ENCODE results near the gene DOCK8. TPM values are rescaled to one million over a fixed set of nuclear protein-coding genes. Genes with fewer than 3 reads are reported as not detected.

DOCK8 gene
- total and polyA plus RNA-seq, 2 of the 13 experiments (the other 11 are each of a cell fraction or from before 2014, with no cell fraction given), result 0.28 to 0.38 TPM

DNA sequence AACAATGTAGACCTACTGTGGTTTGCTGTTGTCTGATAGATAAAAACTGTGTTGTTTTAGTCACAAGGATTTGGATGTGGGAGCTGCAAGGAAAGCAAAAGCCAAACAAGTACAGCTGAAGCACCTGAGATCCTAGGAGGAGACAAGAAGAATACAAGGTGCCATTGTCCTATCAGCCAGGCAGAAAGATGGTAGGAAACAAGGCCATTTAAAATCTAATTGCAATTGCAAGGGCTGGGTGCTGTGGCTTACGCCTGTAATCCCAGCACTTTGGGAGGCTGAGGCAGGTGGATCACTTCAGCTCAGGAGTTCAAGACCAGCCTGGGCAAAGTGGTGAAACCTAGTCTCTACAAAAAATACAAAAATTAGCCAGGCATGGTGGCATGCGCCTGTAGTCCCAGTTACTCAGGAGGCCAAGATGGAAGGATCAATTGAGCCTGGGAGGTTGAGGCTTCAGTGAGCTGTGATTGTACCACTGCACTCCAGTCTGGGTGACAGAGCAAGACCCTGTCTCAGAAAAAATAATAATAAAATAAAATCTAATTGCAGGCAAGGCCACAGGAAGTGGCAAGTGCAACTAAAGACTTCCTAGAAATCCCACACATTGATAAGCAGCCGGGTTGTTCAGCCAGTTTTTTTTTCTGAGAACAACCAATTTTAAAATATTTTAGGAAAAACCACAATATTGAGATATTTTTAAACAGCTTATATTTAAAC is 22.6 kb downstream of the DOCK8 start:
- ATAC-seq (no peak), FAIRE-seq (no peak), DNase-seq (ENCODE audit: low spot score) (no peak)
- Histone ChIP-seq H3K27ac (ENCODE audit: extremely low read length, insufficient read depth, low read length) (no peak overlapping the region), H4K20me1 (ENCODE audit: insufficient read depth, low read length) (no peaks in the 10 kb centered on the region), H3K4me3 (replicated peaks in 1 of 3; ENCODE audit: insufficient read depth in 1 of 3, low read depth in 2 of 3, low read length in 3 of 3) (no peak overlapping the region), H3K79me2 (ENCODE audit: insufficient read depth, low read length) (no peaks in the 10 kb centered on the region), H3K9ac (ENCODE audit: insufficient read depth, low read depth, low read length) (no peak overlapping the region), H3K9me3 (ENCODE audit: low read length) (no peaks in the 10 kb centered on the region), H2AFZ (ENCODE audit: low read length) (no peak overlapping the region), H3K27me3 (ENCODE audit: control insufficient read depth in 1 of 2, insufficient read depth in 2 of 2, low read length in 2 of 2) (no peaks in the 10 kb centered on the region), H3K4me1 (ENCODE audit: insufficient read depth, low read length) (no peaks in the 10 kb centered on the region), H3K36me3 (replicated peaks in 1 of 2; ENCODE audit: control insufficient read depth in 1 of 2, insufficient read depth in 2 of 2, low read length in 2 of 2) (no peaks in the 10 kb centered on the region), H3K4me2 (ENCODE audit: low read depth, low read length) (no peak overlapping the region)
- ChIA-PET POLR2A (no interaction called here), CTCF (ENCODE audit: low intra/inter-chr PET ratio, low total read pairs) (no interaction called here)
- intact Hi-C loops (cut with micrococcal nuclease; ENCODE audit: unreplicated experiment), result no loop called here
- WGBS (ENCODE audit: low lambda C conversion rate), result 84% methylated on average over 3 of the region's 3 CpGs
- in situ Hi-C loops (cut with HindIII; ENCODE audit: extremely low pct_ligation_motif_present, low pct_unique_long_range_greater_than_20kb), result no loop called here
- no TSS peak for BruUV-seq (replicated peaks)
- no peak for TF ChIP-seq ZNF207 (IDR thresholded peaks at IDR 0.05; ENCODE audit: borderline replicate concordance)
- no peak for TF ChIP-seq ZFP82 (CRISPR knock-in tag; IDR thresholded peaks at IDR 0.05; ENCODE audit: borderline replicate concordance)
- TF ChIP-seq, protein P1, sequence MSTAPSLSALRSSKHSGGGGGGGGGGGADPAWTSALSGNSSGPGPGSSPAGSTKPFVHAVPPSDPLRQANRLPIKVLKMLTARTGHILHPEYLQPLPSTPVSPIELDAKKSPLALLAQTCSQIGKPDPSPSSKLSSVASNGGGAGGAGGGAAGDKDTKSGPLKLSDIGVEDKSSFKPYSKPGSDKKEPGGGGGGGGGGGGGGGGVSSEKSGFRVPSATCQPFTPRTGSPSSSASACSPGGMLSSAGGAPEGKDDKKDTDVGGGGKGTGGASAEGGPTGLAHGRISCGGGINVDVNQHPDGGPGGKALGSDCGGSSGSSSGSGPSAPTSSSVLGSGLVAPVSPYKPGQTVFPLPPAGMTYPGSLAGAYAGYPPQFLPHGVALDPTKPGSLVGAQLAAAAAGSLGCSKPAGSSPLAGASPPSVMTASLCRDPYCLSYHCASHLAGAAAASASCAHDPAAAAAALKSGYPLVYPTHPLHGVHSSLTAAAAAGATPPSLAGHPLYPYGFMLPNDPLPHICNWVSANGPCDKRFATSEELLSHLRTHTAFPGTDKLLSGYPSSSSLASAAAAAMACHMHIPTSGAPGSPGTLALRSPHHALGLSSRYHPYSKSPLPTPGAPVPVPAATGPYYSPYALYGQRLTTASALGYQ (CRISPR knock-in tag; IDR thresholded peaks at IDR 0.05), result no peak
- no peak for TF ChIP-seq IKZF1 (IDR thresholded peaks at IDR 0.05)
- TF ChIP-seq ZNF512 (CRISPR knock-in tag; IDR thresholded peaks at IDR 0.05), result no peak
- no peak for TF ChIP-seq ZNF572 (CRISPR knock-in tag; IDR thresholded peaks at IDR 0.05)
- TF ChIP-seq KDM1A (CRISPR knock-in tag; IDR thresholded peaks at IDR 0.05), result no peak
- TF ChIP-seq ELF1 (CRISPR knock-in tag; IDR thresholded peaks at IDR 0.05), result no peak
- no peak for TF ChIP-seq ZNF839 (CRISPR knock-in tag; IDR thresholded peaks at IDR 0.05; ENCODE audit: borderline replicate concordance)
- TF ChIP-seq SIN3B (IDR thresholded peaks at IDR 0.05; ENCODE audit: low read length), result no peak
- TF ChIP-seq ZNF598 (CRISPR knock-in tag; IDR thresholded peaks at IDR 0.05; ENCODE audit: borderline replicate concordance), result no peak
- TF ChIP-seq ATF1 (CRISPR knock-in tag; IDR thresholded peaks at IDR 0.05), result no peak
- no peak for TF ChIP-seq TEF (CRISPR knock-in tag; IDR thresholded peaks at IDR 0.05)
- TF ChIP-seq ZNF75D (CRISPR knock-in tag; IDR thresholded peaks at IDR 0.05; ENCODE audit: borderline replicate concordance), result no peak
- no peak for TF ChIP-seq CSRNP1 (CRISPR knock-in tag; IDR thresholded peaks at IDR 0.05)
- no peak for TF ChIP-seq KDM3A (CRISPR knock-in tag; IDR thresholded peaks at IDR 0.05; ENCODE audit: low read depth)
- no peak for TF ChIP-seq FOXC1 (CRISPR knock-in tag; IDR thresholded peaks at IDR 0.05; ENCODE audit: borderline replicate concordance)
- TF ChIP-seq, protein P2, sequence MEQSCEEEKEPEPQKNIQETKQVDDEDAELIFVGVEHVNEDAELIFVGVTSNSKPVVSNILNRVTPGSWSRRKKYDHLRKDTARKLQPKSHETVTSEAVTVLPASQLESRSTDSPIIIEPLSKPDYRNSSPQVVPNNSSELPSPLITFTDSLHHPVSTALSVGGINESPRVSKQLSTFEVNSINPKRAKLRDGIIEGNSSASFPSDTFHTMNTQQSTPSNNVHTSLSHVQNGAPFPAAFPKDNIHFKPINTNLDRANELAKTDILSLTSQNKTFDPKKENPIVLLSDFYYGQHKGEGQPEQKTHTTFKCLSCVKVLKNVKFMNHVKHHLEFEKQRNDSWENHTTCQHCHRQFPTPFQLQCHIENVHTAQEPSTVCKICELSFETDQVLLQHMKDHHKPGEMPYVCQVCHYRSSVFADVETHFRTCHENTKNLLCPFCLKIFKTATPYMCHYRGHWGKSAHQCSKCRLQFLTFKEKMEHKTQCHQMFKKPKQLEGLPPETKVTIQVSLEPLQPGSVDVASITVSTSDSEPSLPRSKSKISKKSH (CRISPR knock-in tag; IDR thresholded peaks at IDR 0.05; ENCODE audit: borderline replicate concordance), result no peak
- no peak for TF ChIP-seq ZNF343 (CRISPR knock-in tag; IDR thresholded peaks at IDR 0.05)
